Progenitor cell of endocrine pancreas (in vitro differentiated cells): Measurements from ENCODE around the gene CCDC78. TPM values are rescaled to one million over a fixed set of nuclear protein-coding genes. Genes with fewer than 3 reads are reported as not detected.

ENCODE experiments used
- DNase-seq: peaks from one replicate; pipeline ENCODE4 v3.0.0; 2021; ENCODE audit warnings: low spot score; ENCODE audit not compliant: unreplicated experiment
- H3K27ac Mint-ChIP-seq: 2 replicates; pipeline ENCODE4 v1.8.0; 2021; ENCODE audit warnings: mild to moderate bottlenecking, moderate library complexity, mixed read lengths
- H3K27me3 Mint-ChIP-seq: 2 replicates; pipeline ENCODE4 v1.8.0; 2021; ENCODE audit warnings: mixed read lengths
- H3K36me3 Mint-ChIP-seq: 2 replicates; pipeline ENCODE4 v1.8.0; 2022; ENCODE audit warnings: mixed read lengths; ENCODE audit not compliant: insufficient read depth
- H3K4me1 Mint-ChIP-seq: 2 replicates; pipeline ENCODE4 v1.8.0; 2021; ENCODE audit warnings: low read depth, mixed read lengths
- H3K4me3 Mint-ChIP-seq: 2 replicates; pipeline ENCODE4 v1.8.0; 2021; ENCODE audit warnings: low read depth, mild to moderate bottlenecking, moderate library complexity, mixed read lengths
- H3K9me3 Mint-ChIP-seq: 2 replicates; pipeline ENCODE4 v1.8.0; 2021; ENCODE audit warnings: low read depth, mixed read lengths
- CTCF ChIP-seq: fragments of 200-600 bp; sonication (generic); IDR thresholded peaks from one replicate; pipeline ENCODE4 v1.5.0; 2021; ENCODE audit warnings: antibody characterized with exemption, mild to moderate bottlenecking; ENCODE audit not compliant: unreplicated experiment
- total RNA-seq: library from RNA; stranded (reverse); gene quantifications from 2 replicates; pipeline ENCODE4 v1.2.1, GENCODE V29; 2021

Gene CCDC78
- total RNA-seq, 1 donor from 2014 or later: 3.2 TPM

GRCh38 chr16:698911-699671 is 27.2 kb downstream of the CCDC78 start:
- Mint-ChIP-seq H3K9me3 (no peaks in the 10 kb centered on the region), H3K27ac (no peak overlapping the region), H3K4me3 (no peak overlapping the region), H3K36me3 (no peaks in the 10 kb centered on the region), H3K27me3 (peaks cover 66% of the 10 kb centered on the region), H3K4me1 (no peaks in the 10 kb centered on the region)
- DNase-seq: no peak
- TF ChIP-seq CTCF: no peak

GRCh38 chr16:695355-696089 is 30.7 kb downstream of the CCDC78 start:
- H3K4me3 Mint-ChIP-seq: peak overlapping the region; percentile 7
- H3K27me3 Mint-ChIP-seq: peaks cover 62% of the 10 kb centered on the region
- H3K27ac Mint-ChIP-seq: no peak overlapping the region
- H3K36me3 Mint-ChIP-seq: no peaks in the 10 kb centered on the region
- H3K9me3 Mint-ChIP-seq: no peaks in the 10 kb centered on the region
- no peaks in the 10 kb centered on the region for H3K4me1 Mint-ChIP-seq
- TF ChIP-seq CTCF: no peak
- no peak for DNase-seq

GRCh38 chr16:694863-695354 is 31.3 kb downstream of the CCDC78 start:
- H3K4me1 Mint-ChIP-seq: no peaks in the 10 kb centered on the region
- no peak for TF ChIP-seq CTCF
- DNase-seq: no peak
- H3K36me3 Mint-ChIP-seq: no peaks in the 10 kb centered on the region
- no peaks in the 10 kb centered on the region for H3K9me3 Mint-ChIP-seq
- peaks cover 59% of the 10 kb centered on the region for H3K27me3 Mint-ChIP-seq
- H3K27ac Mint-ChIP-seq: no peak overlapping the region
- no peak overlapping the region for H3K4me3 Mint-ChIP-seq

GRCh38 chr16:694187-694862 is 31.9 kb downstream of the CCDC78 start:
- peaks cover 54% of the 10 kb centered on the region for H3K27me3 Mint-ChIP-seq
- H3K9me3 Mint-ChIP-seq: no peaks in the 10 kb centered on the region
- H3K4me1 Mint-ChIP-seq: peaks cover 4% of the 10 kb centered on the region
- no peak overlapping the region for H3K27ac Mint-ChIP-seq
- DNase-seq: no peak
- no peaks in the 10 kb centered on the region for H3K36me3 Mint-ChIP-seq
- no peak overlapping the region for H3K4me3 Mint-ChIP-seq
- no peak for TF ChIP-seq CTCF

GRCh38 chr16:693766-694165 is 32.5 kb downstream of the CCDC78 start:
- Mint-ChIP-seq H3K27me3 (peaks cover 50% of the 10 kb centered on the region), H3K36me3 (no peaks in the 10 kb centered on the region), H3K4me1 (peaks cover 5% of the 10 kb centered on the region), H3K27ac (no peak overlapping the region), H3K4me3 (no peak overlapping the region), H3K9me3 (no peaks in the 10 kb centered on the region)
- DNase-seq: no peak
- no peak for TF ChIP-seq CTCF
